Stromal cell of bone marrow (primary cell): ENCODE data around the gene METTL25B.
A peak's percentile ranks its signal among the peaks of the same experiment; 100 is the strongest.

Source experiments
- DNase-seq: peaks from one replicate; pipeline ENCODE4 v3.0.0-alpha.2; 2012; ENCODE audit warnings: low read depth

Gene METTL25B

DNA sequence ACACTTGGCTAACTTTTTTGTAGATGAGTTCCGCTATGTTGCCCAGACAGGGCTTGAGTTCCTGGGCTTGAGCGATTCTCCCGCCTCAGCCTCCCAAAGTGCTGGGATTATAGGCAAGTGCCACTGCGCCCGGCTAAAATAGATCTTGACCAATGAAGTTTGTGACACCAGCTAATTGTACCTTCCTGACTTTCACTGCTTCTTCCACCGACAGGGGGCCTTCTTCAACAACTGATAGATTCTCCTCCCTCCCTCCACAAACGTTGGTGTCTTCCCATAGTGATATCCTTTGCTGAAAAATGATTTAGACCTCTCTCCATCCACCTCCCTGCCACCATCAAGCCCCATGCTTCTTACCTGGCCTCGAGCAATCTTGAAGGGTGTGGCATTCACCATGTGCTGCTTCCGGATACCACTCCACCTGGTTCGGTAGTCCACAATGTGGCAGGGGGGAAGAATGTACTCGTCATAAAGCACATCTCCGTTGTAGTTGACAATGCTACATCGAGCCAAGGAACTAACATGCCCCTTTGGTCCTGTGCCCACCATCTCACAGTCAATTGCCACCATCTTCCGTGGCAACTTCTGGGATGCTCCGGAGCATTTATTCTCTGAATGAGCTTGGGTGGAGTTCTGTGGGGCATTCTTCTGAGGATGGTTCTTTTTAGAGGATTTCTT is 1.6 kb upstream of the METTL25B start:
- DNase-seq: peak; percentile 58

DNA sequence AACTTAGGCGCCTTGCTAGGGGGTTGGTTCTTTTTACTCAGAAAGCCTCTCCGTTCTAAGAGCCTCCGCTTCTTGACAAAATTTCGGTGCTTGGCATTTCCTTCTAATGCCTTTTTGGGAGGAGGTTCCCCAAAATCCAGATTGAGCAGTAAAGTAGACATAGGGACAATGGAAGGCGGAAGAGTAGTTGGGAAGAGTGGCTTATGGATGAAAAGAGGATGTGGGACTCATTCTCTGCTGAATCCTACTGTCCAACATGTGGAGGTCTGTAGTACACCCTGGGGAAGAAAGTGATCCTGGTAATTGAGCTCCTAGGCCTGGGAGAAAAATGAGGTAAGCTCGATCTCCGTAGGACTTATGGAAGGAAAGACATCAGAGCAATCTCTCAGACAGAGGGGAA is 777 bp upstream of the METTL25B start:
- no peak for DNase-seq

DNA sequence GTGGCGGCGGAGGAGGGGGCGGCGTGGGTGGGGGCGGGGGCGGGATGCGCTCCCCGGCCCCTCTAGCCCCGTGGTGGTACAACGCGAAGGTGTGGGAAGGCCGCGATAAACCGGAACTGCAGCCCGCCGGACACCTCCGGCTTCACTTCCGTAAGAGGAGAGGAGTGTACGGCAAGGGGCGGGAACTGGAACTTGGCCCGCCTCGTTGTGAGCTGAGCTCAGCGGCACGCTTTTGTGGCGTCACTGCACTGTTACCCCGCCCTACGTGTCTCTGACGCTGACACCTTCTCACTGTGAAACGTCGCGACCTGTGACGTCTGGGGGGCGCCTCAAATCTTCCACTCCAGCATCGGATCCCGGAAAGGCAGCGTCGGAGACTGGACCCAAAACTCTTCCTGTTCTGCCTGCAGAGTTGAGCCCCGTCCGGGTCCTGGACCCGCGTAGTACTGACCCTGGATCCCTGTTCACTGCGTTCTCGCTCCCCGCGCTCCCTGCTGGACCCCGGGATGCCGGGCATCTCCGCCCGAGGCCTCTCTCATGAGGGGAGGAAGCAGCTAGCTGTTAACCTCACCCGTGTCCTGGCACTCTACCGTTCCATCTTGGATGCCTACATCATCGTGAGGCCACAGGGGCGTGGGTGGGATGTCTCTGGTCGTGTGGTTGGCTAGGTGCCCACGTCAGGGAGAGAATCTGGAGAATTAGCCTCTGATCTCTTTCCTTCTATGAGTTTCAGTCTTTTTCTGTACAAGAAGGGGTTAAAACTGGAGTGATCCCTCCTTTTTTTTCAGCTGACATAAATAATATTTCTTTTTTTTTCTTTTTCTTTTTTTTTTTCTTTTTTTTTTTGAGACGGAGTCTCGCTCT is 562 bp downstream of the METTL25B start, which contains the start of gene ISG20L2:
ISG20L2 (minus strand) TSS at position 168 of the 864 bp plus-strand sequence. CDS start 1,114 bp downstream, outside the sequence.
- peak; percentile 98 for DNase-seq

DNA sequence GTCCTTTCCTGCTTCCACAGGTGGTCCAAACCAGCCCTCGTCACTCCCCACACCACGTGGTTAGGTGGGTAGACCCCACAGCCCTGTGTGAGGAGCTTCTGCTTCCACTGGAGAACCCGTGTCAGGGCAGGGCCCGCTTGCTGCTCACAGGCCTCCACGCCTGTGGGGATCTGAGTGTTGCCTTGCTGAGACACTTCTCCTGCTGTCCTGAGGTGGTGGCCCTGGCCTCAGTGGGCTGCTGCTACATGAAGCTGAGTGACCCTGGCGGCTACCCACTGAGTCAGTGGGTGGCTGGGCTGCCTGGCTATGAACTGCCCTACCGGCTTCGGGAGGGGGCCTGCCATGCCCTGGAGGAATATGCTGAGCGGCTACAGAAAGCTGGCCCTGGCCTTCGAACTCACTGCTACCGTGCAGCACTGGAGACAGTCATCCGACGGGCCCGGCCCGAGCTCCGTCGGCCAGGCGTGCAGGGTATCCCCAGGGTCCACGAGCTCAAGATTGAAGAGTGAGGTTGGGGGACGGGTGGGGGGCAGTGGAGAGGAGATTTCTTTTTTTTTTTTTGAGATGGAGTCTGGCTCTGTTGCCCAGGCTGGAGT is 5.8 kb downstream of the METTL25B start:
- no peak for DNase-seq

DNA sequence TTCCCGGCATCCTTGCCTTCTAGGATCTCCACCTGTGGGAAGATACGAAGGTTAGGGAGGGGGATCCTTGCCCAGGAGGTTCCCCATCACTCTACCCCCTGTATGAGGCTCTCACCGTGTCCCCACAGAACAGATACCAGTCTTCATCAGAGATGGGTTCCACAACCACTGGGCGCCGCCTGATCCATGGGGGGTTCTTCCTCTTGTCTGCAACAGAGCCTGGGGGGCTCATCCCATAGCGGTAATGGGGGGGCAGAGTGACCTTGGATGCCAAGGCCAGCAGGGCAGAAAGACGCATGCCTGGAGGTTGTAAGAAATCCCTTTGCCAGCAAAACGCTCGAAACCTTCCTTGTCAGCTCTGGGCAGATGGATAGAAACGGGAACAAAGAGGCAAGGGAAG is 10.1 kb downstream of the METTL25B start:
- no peak for DNase-seq

DNA sequence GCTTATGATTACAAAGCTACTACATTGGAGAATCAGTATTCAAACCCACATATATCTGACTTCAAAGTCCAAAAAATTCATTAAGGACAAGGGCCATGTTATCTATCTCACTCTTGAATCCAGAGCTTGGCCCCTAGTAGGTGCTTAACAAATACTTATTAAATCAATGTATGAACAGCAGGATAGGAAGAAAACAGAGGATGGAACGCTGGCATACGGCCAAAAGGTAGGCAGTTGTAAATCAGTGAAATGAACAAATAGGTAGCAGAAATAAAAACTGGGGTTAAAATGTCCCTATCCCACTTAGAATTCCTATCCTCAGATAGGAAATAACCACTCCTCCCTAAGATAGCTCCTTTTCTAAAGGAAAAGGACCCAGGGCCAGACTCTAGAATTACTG is 10.6 kb downstream of the METTL25B start:
- DNase-seq: no peak

DNA sequence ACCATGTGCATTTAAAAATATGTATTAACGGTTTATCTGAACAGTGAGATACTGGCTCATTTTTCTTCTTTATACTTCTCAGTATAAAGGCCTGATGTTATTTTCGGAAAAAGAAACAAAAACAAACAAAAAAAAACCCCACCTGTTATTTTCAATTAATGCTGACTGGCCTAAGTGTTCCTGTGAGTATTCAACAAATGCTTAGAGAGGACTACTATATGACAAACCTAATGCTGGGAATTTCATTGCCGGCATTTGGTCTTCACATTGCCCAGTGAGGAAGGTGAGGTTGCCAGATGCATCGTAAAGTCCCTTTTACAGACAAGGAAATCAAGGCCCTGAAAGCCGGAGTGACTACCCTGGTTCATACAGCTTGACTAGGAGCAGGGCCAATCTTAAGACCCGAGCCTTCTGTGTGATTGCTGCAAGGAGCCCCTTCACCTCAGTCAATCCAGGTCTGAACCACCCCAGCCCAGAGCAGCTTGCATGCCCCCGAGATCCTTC is 12.0 kb downstream of the METTL25B start:
- DNase-seq: no peak

DNA sequence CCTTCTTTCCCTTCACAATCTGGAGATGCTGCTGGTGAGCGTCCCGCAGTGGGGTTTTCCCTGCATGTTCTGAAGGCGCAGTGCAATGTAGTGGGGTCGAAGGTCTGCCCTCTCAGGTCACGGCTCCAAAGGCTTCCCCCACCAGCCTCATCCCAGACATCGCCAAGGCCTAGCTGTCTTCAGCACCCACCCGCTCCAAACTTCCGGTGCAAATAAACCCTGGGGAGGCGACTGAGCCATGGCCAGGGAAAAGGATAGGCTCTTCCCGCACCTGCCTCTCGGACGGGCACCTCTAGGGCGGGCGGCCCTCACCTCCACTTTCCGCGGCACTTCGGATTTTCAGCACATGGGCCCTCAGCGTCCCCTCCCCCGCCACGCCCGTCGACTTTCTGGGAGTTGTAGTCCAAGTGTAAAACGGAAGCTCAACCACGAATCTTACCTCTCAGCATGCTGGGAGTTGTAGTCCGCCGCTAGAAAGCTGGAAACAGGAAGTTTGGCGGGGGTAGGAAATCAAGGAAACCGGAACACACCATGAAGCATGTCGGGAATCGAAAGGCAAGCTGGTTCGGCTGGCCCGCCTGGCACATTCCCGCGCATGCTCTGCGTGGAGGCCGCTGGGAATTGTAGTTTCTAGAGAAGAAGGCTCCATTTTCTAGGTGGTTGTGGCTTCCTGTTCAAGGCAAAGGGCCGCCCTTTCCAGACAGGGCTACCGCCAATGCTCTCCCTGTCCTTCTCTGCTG is 12.6 kb downstream of the METTL25B start, which contains the start of gene MRPL24:
MRPL24 (minus strand) TSS at position 348 of the 740 bp plus-strand sequence. CDS start 2,384 bp downstream, outside the sequence.
- DNase-seq: peak; percentile 100

DNA sequence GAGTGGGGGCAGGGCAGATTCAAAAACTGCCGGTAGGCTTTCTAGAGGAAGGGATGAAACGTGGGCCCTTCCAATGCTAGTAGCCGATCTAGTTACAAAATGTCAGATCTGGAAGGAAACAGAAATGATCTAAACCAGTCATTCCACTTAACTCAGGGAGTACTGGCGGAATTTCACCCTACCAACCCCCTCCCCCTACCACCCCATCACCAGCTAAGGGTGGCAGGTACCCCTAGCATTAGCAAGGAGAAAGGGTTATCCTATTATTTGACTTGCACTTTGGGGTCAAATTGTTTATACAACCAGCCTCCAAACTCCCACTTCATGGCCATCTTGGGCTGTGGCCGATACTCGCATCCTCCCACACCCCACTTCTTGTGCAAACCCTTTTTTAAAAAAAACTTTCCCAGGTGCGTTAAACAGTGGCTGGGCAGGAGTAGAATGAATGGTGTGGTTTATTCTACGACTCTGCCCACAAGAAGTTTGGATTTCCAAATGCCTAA is 13.3 kb downstream of the METTL25B start:
- no peak for DNase-seq

DNA sequence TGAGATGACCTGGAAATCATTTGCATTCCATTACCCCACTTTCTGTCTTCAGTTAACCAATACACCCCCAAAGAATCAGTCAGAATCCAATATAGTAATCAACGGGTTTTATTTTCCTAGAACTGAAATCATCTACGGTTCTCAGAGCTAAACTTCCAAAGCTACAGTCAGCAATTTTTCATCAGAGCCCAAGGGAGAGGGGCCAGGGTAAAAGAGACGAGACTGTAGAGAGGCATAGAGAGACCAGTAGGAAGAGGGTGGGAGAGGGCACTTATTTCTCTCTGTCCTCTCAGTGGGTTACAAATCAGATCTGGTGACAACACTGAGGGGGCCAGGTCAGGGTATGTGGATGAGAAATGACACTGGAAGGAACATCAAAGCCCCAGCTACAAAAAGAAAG is 13.7 kb downstream of the METTL25B start:
- no peak for DNase-seq

DNA sequence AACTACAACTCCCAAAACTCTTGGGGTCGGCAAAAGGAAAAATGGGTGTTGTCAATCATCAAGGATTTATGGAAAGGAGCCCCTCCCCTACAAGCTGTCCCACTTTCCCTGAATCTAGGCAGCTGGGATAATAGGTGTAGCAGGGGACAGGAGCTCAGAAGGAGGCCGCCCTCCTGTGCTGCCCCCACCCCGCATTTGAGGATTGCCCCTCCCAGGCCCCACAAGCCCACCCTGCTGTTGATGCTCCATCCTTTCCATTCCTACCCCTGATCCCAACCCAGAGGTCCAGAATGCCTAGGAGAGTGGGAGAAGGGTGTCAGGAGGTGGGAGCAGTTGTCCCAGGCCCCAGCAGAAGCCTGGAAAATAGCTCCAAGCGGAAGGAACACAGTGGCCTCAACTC is 14.5 kb downstream of the METTL25B start:
- DNase-seq: no peak

DNA sequence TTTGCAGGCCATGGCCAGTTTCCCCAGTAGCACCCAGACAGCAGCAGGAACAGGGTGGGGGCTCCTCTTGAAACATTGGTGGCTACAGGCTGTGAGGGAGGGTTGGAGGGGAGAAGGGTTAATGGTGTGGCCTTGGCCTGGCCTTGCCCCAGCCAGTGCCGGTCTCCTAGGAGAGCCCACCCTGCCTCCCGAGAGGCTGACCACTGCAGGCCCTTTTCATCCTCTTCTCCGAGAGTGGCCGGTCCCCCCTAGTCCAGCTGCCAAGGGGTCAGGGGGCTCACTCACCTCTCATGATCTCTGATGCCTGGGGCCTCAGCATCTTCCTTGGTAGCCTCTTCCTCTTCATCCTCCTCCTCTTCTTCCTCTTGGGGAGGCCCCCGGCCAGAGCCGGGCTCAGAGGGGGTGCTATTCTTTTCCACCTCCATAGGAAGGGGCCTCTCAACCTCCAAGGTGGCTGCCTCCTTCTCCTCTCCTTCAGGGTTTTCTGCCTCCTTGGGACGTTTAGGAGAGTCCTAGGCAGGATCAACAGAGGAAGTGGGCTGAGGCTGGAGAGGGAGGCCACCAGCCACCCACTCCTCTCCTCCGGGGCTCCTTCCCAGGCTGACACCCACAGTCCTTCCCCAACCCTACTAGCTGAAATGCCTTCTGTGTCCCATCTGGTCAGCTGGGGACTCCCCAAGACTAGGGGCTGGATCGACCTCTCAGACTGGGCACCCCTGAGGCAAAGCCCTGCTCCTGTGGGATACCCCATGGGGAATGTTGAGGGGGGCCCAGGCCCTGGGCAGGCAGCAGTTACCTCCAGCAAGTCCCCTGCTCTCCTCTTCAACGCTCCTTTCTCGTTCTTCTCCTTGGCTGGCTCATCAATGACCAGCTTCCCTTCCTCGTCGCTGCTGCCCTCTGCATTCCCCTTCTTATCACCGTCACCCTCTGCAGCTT is 15.4 kb downstream of the METTL25B start:
- DNase-seq: no peak

DNA sequence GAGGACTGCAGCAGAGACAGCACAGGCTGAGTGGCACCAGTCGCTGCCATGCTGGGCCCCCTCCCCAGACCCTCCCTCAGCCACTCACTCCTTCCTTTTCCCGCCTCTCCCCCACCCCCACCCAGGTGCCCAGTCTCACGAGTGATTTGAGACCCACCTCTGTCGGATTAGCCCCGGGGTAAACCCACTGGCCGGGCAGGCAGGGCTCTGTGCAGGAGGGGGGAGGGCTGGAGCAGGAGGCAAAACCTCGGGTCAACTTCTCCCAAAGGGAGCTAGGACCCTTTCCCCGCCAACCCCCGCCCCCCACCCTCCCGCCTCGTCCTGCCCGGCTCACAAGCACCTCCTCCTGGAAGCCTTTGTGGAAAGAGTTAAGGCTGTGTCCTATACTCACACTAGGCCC is 16.1 kb downstream of the METTL25B start:
- DNase-seq: no peak

DNA sequence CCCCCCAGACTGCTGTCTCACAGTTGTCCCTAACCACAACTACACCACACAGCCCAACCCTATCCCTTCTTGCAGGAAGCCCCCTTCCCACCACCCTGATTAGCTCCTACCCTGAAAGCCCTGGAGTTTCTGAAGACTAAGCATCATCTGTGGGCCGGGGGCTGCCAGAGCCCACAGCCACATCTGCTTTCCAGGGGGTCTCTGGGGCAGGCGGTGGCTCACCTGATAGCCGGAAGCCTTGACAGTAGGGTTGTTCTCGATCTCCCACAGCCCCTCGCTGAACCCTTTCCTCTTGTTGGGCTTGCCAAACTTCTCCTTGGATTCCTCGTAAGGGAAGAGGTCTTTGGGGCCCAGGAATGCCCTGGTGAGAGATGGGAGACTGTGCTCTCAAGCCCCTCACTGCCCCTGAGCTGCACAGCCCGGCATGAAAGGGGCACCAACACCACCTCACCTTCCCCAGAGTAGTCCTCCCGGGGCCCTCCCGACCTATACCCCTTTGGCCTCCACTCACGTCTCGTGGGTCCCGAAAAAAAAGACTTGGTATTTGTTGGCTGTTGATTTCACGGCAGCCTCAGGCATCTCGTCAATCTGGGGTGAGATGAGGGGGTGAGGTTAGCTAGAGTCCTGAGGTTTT is 16.6 kb downstream of the METTL25B start:
- no peak for DNase-seq

DNA sequence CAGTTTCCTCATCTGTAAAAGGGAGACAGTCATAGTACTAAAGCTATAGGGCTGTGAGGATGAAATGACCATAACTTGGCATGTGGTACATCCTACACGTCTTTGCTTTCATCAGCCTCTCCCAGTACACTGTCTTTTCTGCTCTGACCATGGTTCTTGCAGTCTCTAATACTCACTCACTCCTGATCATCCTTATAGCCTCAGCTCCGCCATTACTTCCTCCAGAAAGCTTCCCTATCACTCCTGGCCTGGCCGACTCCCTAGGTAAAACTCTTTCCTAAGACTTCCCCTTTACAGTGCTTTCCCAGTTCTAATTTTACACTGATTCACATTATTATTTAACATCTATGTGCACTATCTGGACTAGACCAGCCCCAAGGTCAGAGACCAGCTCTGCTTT is 17.6 kb downstream of the METTL25B start:
- DNase-seq: no peak

DNA sequence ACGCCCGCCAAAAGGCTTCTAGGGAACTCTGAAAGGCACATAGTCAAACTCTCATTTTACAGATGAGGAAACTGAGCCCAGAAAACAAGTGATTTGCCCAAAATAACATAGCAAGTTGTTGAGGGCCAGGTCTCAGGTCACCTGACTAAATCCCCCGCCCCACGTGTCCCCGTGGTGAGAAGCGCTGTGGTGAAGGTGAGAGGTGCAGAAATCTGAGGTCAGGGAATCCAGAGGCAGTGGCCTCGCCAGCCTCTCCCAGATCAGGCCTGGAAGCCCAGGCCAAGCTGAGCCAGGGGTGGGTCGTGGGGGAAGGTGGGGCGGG is 18.1 kb downstream of the METTL25B start:
- no peak for DNase-seq

DNA sequence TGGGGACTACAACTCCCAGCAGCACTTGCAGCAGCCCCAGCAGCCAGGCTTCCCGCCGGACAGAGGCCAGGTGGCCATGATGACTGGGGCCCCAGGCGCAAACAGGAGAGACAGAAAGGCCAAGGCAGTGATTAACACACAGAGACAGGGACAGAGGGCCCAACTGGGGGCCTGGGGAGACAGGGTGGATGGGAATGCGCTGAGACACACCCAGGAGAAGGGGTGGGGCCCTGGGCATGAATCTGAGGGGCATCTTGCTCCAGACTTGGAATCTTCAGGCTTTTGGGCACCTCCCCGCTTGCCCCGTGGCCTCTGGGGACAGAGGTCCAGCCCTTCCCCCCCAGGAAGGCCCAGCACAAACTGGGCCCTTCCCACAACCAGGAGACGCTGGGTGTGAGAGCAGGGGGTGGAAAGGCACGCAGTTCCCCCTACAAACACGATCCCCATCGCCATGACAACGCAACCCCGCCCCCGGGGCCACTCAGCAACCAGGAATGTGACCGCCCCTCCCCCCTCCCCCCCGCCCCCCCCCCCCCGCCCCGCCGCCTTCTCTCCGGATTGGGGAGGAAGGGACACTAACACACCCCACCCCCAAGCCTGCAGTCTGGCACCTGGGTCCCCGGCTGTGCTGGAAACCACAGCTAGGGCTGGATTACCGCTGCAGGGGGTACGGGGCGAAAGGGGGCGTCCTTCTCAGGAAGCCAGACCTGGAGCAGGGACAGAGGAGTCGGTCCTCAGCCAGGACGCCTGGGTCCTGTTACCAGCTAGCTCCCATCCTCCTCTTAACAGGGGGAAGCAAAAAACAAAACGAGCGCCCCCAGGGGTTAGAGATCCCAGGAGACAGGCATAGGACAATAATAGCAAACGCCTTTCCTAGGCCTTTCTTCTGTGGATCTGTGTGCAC is 18.7 kb downstream of the METTL25B start:
- peak; percentile 86 for DNase-seq

DNA sequence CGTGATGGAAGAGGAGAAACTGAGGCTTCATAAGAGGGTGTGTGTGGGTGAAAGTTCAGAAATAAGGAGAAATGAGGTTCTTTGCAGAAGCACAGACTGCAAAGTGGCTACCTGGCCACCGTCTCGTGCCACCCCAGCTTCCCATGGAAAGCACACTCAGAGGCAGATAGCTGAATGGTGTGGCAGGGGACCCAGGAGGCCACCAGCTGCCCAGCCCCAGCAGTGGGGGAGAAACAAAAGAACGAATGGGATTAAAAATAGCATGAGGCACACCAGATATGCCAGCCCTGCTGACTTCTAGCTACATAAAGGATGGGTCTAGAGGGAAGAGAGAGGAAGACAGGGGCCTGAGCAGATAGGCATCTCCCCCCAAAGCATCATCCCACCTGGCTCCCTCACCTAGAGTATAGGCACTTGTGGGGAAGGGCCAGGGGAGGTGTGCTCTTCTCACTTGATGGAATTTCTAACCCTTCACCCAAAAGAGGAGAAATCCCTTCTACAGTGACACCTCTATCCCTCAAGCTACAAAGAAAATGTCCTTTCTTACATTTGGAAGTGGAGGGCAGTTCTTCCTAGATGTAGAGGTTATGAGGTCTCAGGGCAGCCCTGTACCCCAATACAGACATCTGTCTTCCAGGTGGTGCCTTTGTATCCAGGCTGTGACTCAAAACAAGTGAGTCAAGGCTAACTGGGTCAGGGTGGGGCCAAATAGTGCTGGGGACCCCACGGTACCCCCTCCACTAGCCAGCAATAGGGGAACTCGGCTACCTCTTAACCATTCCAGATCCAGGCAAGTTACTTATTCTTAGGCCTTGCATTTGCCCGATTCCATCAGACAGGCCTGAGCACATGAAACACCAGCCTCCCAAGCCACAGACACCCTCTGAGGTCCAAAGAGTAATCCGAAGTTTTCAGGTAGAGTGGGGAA is 19.7 kb downstream of the METTL25B start:
- DNase-seq: no peak
